ENCODE results near the gene ITGB3. TPM values are rescaled to one million over a fixed set of nuclear protein-coding genes. Genes with fewer than 3 reads are reported as not detected.
A peak's percentile ranks its signal among the peaks of the same experiment; 100 is the strongest.
"Not testable (repeated sequence)": the region's sequence is repeated elsewhere in the genome, so short reads cannot be mapped to it uniquely, and the experiment has no call there.

Gene ITGB3
- total RNA-seq, 1 donor from 2014 or later: 1.5 TPM

- DNase-seq (ENCODE audit: low read depth): no peak
Observed at GRCh38 chr17:47243737-47244598, 9.7 kb upstream of the ITGB3 start.

GRCh38 chr17:47244697-47245096, 8.9 kb upstream of the ITGB3 start:
- DNase-seq (ENCODE audit: low read depth): no peak

DNA sequence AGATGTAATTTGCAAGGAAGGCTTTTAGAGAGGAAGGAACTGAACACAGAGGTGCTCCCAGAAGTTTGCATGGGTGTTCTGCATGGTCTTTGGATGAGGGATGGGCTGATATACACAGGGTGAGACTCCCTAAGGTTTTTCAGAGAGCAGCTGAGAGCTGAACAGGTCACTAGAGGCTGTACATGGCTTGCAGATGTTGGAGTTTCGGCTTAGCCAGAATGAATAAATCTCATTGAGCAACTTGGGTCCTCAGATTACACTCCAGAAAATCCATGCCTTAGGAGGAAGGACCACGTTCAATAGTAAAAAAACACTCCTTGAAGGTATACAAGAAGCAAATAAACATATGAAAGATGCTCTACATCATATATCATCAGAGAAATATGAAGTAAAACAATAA, 7.5 kb upstream of the ITGB3 start:
- no peak for DNase-seq (ENCODE audit: low read depth)

DNA sequence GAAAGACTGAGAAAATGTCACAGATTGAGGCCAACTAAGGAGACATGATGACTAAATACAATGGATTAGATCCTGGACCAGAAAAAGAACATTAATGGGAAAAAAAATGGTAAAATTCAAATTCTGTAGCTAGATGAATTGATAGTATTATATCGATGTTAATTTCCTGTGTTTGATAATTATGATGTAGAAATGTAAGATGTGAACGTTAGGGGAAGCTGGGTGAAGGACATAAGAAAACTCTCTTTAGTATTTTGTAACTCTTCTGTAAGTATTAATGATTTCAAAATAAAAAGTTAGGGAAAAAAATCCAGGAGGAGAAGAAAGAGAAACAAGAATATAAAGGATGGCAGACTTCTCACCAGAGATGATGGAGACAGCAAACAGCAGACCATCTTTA, 2.8 kb upstream of the ITGB3 start:
- DNase-seq (ENCODE audit: low read depth): no peak

GRCh38 chr17:47251421-47251940, 2.1 kb upstream of the ITGB3 start:
- no peak for DNase-seq (ENCODE audit: low read depth)

DNA sequence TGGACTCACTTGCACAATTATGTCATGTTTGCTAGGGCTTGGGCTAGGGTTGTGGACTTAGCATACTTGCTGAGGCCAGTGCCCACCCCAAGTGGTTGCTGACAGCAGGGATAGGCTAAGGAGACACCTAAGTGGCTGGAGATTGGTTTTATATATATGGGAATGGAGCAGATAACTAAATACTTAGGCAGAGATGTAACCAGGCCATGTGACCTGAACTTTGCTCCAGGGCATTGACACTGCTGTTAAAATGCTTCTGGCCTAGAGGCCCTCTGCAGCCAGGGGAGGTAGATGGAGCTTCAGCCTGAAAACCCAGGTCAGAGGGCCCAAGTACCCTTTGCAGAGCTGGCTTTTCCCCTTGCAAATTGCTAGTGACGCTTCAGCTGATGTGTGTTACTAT, 1.4 kb upstream of the ITGB3 start:
- DNase-seq (ENCODE audit: low read depth): no peak

GRCh38 chr17:47252766-47253512, 688 bp upstream of the ITGB3 start:
- DNase-seq (ENCODE audit: low read depth): no peak

DNA sequence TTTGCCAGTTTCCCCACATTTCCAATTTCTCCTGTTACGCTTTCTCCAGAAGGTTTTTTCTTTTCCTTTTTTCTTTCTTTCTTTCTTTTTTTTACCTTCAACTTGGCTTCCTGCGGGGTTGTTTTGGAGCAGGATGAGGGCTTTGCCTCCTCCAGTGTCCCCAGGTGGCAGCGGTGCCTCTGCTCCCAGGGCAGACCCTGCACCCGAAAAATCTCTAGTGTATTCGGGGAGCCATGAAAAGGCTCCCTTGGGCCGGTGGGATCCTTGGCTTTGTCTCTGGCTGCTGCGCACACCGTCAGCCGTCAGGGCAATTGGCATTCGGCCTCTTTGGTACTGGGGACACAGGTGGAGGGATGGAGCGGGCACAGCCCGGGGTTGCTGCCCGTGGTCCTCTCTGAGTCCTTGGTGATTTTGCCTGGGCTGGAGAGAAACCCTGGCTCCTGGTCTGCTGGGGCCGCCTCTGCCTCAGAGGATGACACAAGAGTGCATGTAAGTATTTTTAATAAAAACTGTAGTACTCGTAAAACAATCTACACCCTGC, 846 bp downstream of the ITGB3 start:
- DNase-seq (ENCODE audit: low read depth): no peak

DNA sequence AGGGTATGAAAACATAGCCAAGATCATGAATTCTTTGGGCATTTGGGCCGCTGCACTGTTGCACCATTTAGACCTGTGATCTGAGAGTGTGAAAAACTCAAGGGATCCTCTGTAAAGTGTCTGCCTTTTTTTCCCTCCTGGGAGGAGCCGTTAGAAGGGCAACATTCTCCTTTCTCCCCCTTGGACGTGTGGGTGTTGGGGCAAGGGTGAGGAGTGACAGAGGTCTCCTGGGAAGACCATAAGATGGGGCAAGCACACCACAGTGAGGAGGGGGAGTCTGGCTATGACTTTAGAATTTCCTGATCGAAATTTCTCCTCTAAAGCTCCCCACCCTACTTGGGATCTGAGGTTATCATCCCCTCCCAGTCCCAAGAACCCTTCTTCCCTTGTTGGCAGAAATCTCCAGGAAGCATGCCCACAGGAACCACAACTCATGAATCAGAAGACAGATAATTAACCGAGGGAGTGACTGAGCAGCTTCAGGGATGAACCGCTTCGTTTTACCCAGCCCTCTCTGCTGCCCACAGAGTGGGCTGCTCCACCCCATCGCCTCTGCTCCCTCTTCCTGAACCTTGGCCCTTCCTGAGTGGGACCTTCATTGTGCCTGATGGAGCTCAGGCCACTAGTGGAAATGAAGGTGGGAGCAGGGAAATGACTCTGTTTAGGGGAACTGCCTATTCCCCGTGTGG, 4.2 kb downstream of the ITGB3 start:
- peak; percentile 92 for DNase-seq (ENCODE audit: low read depth)

DNA sequence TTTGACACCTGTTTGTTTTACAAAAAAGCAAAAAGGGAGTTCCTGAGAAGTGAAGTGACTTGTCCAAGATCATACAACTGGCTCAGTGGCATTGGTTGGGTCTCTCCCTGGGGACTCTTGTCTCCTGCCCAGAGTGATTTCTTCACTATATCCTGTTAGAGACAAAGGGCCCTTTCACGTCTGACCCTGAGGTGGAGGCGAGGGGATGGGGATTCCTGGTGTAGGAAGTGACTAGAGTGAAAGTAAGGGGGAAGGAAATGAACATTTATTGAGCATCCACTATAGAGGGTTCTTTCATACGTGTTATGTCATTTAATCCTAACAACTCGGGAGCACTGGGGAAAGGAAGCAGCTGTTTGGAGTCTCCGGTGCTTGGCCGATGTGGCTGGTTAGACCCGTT, 9.0 kb downstream of the ITGB3 start:
- no peak for DNase-seq (ENCODE audit: low read depth)

- peak; percentile 88 for DNase-seq (ENCODE audit: low read depth)
Observed at GRCh38 chr17:47264166-47264565, 10.5 kb downstream of the ITGB3 start.

DNA sequence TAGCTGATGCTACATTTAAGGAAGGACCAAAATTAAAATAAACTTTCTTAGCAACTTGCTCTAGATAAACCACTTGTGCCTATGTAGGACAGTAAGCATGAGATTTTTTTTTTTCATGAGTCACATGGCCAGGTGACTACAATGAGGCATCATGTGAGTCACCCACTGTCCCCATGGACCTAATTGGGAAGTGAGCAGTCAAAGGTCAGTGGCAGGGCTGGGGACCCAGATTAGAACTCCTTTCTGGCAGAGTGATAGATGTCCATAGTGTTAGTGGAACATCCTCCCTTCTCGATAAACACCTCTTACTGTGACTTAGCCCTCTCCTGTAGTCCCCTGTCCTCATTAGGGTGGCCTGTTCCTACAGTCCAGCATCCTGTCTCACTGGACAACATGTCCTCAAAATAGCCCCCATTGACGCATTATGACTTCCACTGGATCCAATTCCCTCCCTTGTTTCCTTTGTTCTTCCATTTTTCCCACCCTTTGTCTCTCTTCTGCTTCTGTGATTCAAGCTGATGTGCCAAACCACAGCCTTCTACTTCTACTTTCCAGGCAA, 12.4 kb downstream of the ITGB3 start:
- DNase-seq (ENCODE audit: low read depth): peak; percentile 57

DNA sequence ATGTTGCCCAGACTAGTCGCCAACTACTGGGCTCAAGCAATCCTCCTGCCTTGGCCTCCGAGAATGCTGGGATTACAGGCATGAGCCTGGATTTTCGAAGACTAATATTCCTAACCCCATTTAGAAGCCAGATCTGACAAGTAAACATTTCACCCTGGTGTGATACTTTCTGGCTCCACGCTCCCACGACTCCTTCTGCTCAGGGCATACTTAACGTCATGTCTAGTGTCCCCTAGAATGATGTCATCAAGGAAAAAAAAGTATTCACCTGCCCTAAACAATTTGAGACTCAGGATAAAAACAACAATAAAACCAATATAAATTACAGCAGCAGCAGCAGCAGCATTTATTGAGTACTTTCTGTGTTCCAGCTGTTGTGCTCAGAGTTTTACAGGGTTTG, 13.2 kb downstream of the ITGB3 start:
- DNase-seq (ENCODE audit: low read depth): no peak

DNA sequence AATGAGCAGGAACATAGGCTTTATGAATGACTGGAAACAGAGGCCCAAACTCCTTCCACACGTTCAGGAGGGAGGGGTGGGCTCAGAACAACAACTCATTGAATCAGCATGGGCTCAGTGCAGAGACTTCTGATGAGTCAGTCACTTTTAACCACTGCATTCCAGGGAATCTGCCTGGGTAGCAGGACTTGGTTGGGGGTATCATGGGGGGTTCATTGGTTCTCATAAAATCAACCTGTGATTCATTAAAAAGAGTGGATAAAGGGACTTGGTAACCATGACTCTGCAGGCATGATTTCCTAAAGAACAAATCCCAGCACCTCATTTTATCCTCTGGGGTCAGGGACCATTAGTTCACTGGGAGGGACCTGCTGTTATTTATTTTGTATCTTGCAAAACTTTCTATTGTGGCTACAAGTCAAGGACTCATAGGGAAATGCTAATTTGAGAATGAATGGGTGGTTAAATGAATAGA, 13.8 kb downstream of the ITGB3 start:
- DNase-seq (ENCODE audit: low read depth): peak; percentile 50

DNA sequence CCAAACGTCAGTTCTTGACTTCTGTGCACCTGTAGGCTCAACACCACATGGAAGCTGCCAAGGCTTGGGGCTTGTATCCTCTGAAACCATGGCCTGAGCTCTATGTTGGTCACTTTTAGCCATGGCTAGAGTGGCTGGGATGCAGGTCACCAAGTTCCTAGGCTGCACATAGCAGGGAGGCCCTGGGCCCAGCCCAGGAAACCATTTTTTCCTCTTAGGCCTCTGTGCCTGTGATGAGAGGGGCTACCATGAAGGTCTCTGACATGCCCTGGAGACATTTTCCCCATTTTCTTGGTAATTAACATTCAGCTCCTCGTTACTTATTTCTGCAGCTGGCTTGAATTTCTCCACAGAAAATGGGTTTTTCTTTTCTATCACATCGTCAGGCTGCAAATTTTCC, 15.3 kb downstream of the ITGB3 start:
- not testable (repeated sequence) for DNase-seq (ENCODE audit: low read depth)

DNA sequence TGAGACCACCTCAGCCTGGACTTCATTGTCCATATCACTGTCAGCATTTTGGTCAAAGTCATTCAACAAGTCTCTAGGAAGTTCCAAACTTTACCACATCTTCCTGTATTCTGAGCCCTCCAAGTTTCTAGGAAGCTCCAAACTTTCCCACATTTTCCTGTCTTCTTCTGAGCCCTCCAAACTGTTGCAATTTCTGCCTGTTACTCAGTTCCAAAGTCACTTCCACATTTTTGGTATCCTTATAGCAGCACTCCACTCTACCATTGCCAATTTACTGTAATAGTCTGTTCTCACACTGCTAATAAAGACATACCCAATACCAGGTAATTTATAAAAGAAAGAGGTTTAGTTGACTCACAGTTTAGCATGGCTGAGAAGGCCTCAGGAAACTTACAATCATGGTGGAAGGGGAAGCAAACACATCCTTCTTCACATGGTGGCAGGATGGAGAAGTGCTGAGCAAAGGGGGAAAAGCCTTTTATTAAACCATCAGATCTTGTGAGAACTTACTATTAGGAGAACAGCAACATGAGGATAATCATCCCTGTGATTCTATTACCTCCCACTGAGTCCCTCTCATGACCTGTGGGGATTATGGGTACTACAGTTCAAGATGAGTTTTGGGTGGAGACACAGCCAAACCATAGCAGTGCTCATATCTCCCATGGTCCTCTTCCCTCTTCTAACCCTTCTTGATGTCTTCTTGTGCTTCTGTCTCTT, 16.1 kb downstream of the ITGB3 start:
- not testable (repeated sequence) for DNase-seq (ENCODE audit: low read depth)

DNA sequence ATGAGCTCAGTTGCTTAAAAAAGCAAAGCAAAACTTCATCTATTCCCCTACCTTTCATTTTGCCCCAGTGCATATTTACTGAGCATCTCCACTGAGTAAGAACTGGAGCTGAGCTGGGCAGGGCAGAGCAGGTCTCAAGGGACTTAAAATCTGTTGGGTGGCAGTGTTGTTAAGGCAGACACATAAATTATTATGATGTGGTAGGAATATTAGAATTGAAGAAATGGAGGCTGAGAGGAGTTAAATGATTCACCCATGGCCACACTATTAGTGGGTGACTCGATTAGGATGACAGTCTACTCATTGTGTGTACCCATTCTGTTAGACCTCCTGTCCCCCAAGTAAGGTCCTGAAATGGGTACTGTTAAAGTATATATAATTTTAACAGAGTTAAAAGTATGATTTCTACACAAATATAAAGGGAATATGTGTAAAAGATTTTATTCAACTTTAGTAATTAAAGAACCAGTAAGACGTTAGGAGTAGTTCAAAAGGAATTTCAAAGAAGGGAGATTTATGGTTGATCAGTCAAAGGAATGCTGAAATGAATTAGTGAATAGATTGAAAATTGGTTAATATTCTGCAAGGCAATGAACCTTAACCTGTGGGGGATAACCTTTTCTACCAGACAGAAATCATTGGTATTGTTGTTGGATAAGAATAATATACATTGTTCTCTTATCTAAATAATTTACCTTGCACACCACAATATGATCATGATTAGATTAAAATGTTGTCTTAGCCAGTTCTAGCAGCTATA, 17.5 kb downstream of the ITGB3 start:
- no peak for DNase-seq (ENCODE audit: low read depth)

DNA sequence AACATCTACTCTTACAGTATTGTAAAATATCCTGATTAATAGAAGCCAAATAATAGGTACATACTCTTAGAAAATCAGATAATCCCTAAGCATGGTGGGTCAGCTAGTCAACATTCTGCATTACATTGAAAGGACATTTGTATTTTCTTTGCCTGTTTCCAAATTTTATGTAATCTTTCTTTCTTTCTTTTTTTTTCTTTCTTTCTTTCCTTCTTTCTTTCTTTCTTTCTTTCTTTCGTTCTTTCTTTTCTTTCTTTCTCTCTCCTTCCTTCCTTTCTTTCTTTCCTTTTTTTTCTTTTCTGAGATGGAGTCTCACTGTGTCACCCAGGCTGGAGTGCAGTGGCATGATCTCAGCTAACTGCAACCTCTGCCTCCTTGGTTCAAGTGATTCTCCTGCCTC, 18.9 kb downstream of the ITGB3 start:
- DNase-seq (ENCODE audit: low read depth): no peak

GRCh38 chr17:47273245-47273644, 19.6 kb downstream of the ITGB3 start:
- DNase-seq (ENCODE audit: low read depth): no peak
